Thyroid gland (tissue), 4 donors: Measurements from ENCODE around the gene KERA. TPM values are rescaled to one million over a fixed set of nuclear protein-coding genes. Genes with fewer than 3 reads are reported as not detected.

ENCODE experiments used
- DNase-seq, 2 donors: peaks; one replicate each; pipeline ENCODE4 v3.0.0-alpha.2; 2019
- H3K27ac ChIP-seq, 3 donors: fragments of 200-600 bp; sonication (generic); 1 replicate in 2 of 3; 2 replicates in 1 of 3; pipeline ENCODE4 v1.5.1; 2016 to 2019; ENCODE audit warnings: mild to moderate bottlenecking in 1 of 3, moderate library complexity in 1 of 3
- H3K27me3 ChIP-seq: fragments of 200-600 bp; sonication (generic); one replicate; pipeline ENCODE4 v1.5.1; 2019
- H3K36me3 ChIP-seq, 2 donors: fragments of 200-600 bp; sonication (generic); one replicate each; pipeline ENCODE4 v1.5.1; 2016 to 2019
- H3K4me1 ChIP-seq, 2 donors: fragments of 200-600 bp; sonication (generic); one replicate each; pipeline ENCODE4 v1.5.1; 2017 to 2019
- H3K4me3 ChIP-seq, 3 donors: fragments of 200-600 bp; sonication (generic); replicated peaks in 1 of 3; 1 replicate in 2 of 3; 2 replicates in 1 of 3; pipeline ENCODE4 v1.5.1; 2016; ENCODE audit warnings: mild to moderate bottlenecking in 1 of 3
- H3K9me3 ChIP-seq: fragments of 200-600 bp; sonication (generic); one replicate; pipeline ENCODE4 v1.5.1; 2017
- CTCF ChIP-seq, 6 experiments: fragments of 200-600 bp in 3 of 6; fragments of 450-650 bp in 3 of 6; sonication (generic) in 3 of 6; IDR thresholded peaks; one replicate each; pipeline ENCODE4 v1.5.1; 2016 to 2019; ENCODE audit warnings: antibody characterized with exemption in 6 of 6, mild to moderate bottlenecking in 2 of 6, inconsistent platforms in 1 of 6, moderate library complexity in 1 of 6
- POLR2A ChIP-seq, 2 donors: fragments of 450-650 bp; IDR thresholded peaks; one replicate each; pipeline ENCODE4 v1.6.1; 2017; ENCODE audit warnings: antibody characterized with exemption in 2 of 2, mild to moderate bottlenecking in 2 of 2, moderate library complexity in 1 of 2
- WGBS, 2 donors: methylation state at CpG; one replicate each; pipeline ENCODE4 v1.1.5; 2017; 5-methylcytosine and 5-hydroxymethylcytosine counted together
- intact Hi-C: fragments of 100-400 bp; cut with DNase I; formaldehyde crosslinking; loops from one replicate; pipeline ENCODE4 v1.15.1; 2023
- total RNA-seq, 4 donors: library from RNA; depleted of rRNA; stranded (reverse); fragments of >200 nt; gene quantifications; one replicate each; pipeline ENCODE4 v1.2.3, GENCODE V29; 2016

KERA gene
- total RNA-seq, 4 donors from 2014 or later, result not detected

GRCh38 chr12:91017511-91018263, 40.1 kb downstream of the KERA start:
- no peak for DNase-seq
- H3K4me3 ChIP-seq, result no peak overlapping the region
- TF ChIP-seq CTCF (IDR thresholded peaks at IDR 0.05) (no peak), POLR2A (IDR thresholded peaks at IDR 0.05) (no peak)
- 64 to 68% methylated on average over 5 of the region's 5 CpGs for WGBS, 2 donors
- H3K36me3 ChIP-seq, result no peaks in the 10 kb centered on the region
- H3K9me3 ChIP-seq, result no peaks in the 10 kb centered on the region
- H3K27ac ChIP-seq, result peak overlapping the region in 2 of 3 donors; percentile 13 to 19
- no peaks in the 10 kb centered on the region for H3K4me1 ChIP-seq
- H3K27me3 ChIP-seq, result no peaks in the 10 kb centered on the region
- intact Hi-C loops, result no loop called here

GRCh38 chr12:91017043-91017442, 40.8 kb downstream of the KERA start:
- 75 to 84% methylated on average over 1 of the region's 1 CpG for WGBS, 2 donors

GRCh38 chr12:91009319-91009950, 48.4 kb downstream of the KERA start:
- WGBS, 2 donors, result 83 to 91% methylated on average over 1 of the region's 1 CpG
- TF ChIP-seq POLR2A (IDR thresholded peaks at IDR 0.05), result no peak
- no peak for TF ChIP-seq CTCF (IDR thresholded peaks at IDR 0.05)
- Histone ChIP-seq H3K4me3 (no peak overlapping the region), H3K27ac (no peak overlapping the region), H3K9me3 (no peaks in the 10 kb centered on the region), H3K27me3 (no peaks in the 10 kb centered on the region), H3K36me3 (no peaks in the 10 kb centered on the region), H3K4me1 (no peaks in the 10 kb centered on the region)
- no peak for DNase-seq
- intact Hi-C loops, result no loop called here

More at GRCh38 chr12:91017043-91017442, 40.8 kb downstream of the KERA start:
- no peak for TF ChIP-seq POLR2A (IDR thresholded peaks at IDR 0.05)
- no peak for TF ChIP-seq CTCF (IDR thresholded peaks at IDR 0.05)
- Histone ChIP-seq H3K9me3 (no peaks in the 10 kb centered on the region), H3K4me3 (no peak overlapping the region), H3K36me3 (no peaks in the 10 kb centered on the region), H3K27ac (peak overlapping the region in 1 of 3 donors; percentile 13), H3K27me3 (no peaks in the 10 kb centered on the region), H3K4me1 (no peaks in the 10 kb centered on the region)
- no peak for DNase-seq
- intact Hi-C loops, result no loop called here

GRCh38 chr12:91007531-91008290, 50.1 kb downstream of the KERA start:
- H3K27me3 ChIP-seq, result no peaks in the 10 kb centered on the region
- no peaks in the 10 kb centered on the region for H3K9me3 ChIP-seq
- intact Hi-C loops, result no loop called here
- no peak overlapping the region for H3K27ac ChIP-seq
- no peak overlapping the region for H3K4me3 ChIP-seq
- TF ChIP-seq POLR2A (IDR thresholded peaks at IDR 0.05) (no peak), CTCF (IDR thresholded peaks at IDR 0.05) (no peak)
- no peaks in the 10 kb centered on the region for H3K36me3 ChIP-seq
- 85 to 88% methylated on average over 2 of the region's 2 CpGs for WGBS, 2 donors
- DNase-seq, result no peak
- no peaks in the 10 kb centered on the region for H3K4me1 ChIP-seq
